Adipocyte (in vitro differentiated cells): ENCODE data around the gene DDC.
A peak's percentile ranks its signal among the peaks of the same experiment; 100 is the strongest.

Source experiments
- DNase-seq: peaks from one replicate; pipeline ENCODE4 v3.0.0-alpha.2; 2015; ENCODE audit warnings: low read depth
- H3K27me3 ChIP-seq: replicated peaks from 2 replicates; pipeline ENCODE4 v1.7.0; 2013; ENCODE audit warnings: mild to moderate bottlenecking, low read length, moderate library complexity; ENCODE audit not compliant: control insufficient read depth, insufficient read depth
- H3K36me3 ChIP-seq: 2 replicates; pipeline ENCODE4 v1.7.0; 2013; ENCODE audit warnings: low read length, mild to moderate bottlenecking, moderate library complexity; ENCODE audit not compliant: control insufficient read depth, insufficient read depth, severe bottlenecking
- H3K4me1 ChIP-seq: 2 replicates; pipeline ENCODE4 v1.7.0; 2013; ENCODE audit warnings: mild to moderate bottlenecking, low read length, moderate library complexity; ENCODE audit not compliant: control insufficient read depth, insufficient read depth
- H3K4me3 ChIP-seq: 2 replicates; pipeline ENCODE4 v1.7.0; 2013; ENCODE audit warnings: mild to moderate bottlenecking, low read length, moderate library complexity
- H3K9ac ChIP-seq: 2 replicates; pipeline ENCODE4 v1.7.0; 2013; ENCODE audit warnings: mild to moderate bottlenecking, low read length, moderate library complexity
- H3K9me3 ChIP-seq: 2 replicates; pipeline ENCODE4 v1.7.0; 2013; ENCODE audit warnings: mild to moderate bottlenecking, low read length, moderate library complexity; ENCODE audit not compliant: control insufficient read depth

Gene DDC

DNA sequence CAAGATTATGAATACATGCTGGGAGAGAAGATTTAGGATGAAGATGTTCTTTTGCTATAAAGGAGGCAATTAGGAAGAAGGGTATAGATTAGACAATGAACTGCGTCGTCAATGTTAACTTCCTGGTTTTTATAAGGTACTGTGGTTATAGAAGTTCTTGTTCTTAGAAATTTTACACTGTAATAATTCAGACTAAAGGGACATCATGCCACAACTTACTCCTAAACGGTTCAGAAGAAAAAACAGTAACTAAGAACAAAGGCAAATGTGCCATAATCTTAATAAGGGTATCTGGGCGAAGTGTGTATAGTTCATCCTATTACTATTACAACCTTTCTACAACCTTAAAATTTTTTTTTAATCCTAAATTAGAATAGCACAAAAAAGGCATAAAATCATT lies 31.3 kb upstream of the DDC start:
- Histone ChIP-seq H3K9me3 (no peaks in the 10 kb centered on the region), H3K27me3 (no peaks in the 10 kb centered on the region), H3K4me1 (peaks cover 9% of the 10 kb centered on the region), H3K36me3 (peaks cover 88% of the 10 kb centered on the region), H3K9ac (no peak overlapping the region), H3K4me3 (no peak overlapping the region)
- DNase-seq, result no peak

DNA sequence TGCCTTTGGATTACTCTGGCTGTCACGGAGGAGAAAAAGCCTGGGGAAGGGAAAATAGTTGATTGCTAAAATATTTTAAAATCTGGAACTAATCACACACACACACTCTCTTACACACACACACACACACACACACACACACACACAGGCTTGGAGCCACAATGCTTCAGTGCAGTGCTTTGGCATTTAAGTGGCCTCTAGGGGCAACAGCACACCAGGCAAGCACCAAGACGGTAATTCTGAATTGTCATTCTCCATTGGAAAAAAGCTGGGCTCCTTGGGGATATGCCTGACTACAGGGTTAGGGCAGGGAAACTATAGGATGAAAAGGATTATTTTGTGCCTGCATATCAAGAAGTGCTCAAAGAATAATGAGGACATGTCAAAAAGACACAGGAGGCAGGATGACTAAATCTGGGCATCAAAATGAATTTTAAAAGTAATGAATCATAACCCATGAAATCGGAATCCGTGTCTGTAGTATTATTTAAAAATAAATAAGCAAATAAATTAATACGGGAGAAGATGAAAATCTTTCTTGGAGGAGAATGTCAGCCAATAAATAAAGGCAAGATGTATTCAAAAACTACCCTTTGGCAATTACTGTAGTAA lies 30.4 kb upstream of the DDC start:
- no peaks in the 10 kb centered on the region for H3K27me3 ChIP-seq
- no peaks in the 10 kb centered on the region for H3K9me3 ChIP-seq
- peak; percentile 43 for DNase-seq
- peaks cover 9% of the 10 kb centered on the region for H3K4me1 ChIP-seq
- no peak overlapping the region for H3K4me3 ChIP-seq
- H3K36me3 ChIP-seq, result peaks cover 85% of the 10 kb centered on the region
- no peak overlapping the region for H3K9ac ChIP-seq

DNA sequence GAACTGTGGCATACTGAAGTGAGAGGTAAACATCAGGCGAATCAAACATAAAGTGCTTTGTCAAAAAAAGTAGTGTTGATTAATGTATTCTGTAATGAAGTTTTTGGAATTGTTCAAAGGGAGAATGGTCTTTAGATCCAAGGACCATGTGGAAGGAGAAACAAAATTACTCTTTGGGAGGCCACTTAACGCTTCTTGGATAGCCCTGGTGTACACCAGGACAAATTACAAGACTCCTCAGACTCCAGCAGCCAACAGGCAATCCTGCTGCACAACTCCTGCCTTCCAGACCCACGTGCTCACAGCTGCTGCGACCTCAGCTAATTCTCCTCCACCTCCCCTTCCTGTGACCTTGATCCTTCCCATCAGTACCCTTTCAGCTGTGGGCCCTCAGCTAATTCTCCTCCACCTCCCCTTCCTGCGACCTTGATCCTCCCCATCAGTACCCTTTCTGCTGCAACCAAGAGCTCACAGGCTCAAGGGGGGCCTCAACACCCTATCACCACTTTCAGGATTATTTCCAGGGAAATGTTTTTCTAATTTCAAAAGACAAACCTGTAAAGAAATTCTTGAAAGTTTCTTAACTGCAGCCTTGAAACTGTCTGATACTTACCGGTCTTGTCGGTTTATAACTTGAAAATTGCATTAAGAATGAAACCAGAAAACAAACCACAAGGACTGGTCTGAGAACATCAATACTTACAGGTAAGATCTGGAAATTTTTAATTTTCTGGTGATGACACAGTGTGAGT lies 29.7 kb upstream of the DDC start:
- DNase-seq, result no peak
- Histone ChIP-seq H3K9me3 (no peaks in the 10 kb centered on the region), H3K36me3 (peaks cover 78% of the 10 kb centered on the region)

GRCh38 chr7:50594136-50594535 lies 28.9 kb upstream of the DDC start:
- DNase-seq, result no peak
- Histone ChIP-seq H3K4me3 (no peak overlapping the region), H3K9ac (no peak overlapping the region), H3K4me1 (peaks cover 9% of the 10 kb centered on the region), H3K36me3 (peaks cover 70% of the 10 kb centered on the region), H3K9me3 (no peaks in the 10 kb centered on the region), H3K27me3 (no peaks in the 10 kb centered on the region)

More for the DNA sequence above, 29.7 kb upstream of the DDC start:
- H3K9ac ChIP-seq, result no peak overlapping the region
- H3K4me1 ChIP-seq, result peaks cover 9% of the 10 kb centered on the region
- no peaks in the 10 kb centered on the region for H3K27me3 ChIP-seq
- H3K4me3 ChIP-seq, result no peak overlapping the region

- Histone ChIP-seq H3K9ac (no peak overlapping the region), H3K4me1 (peaks cover 9% of the 10 kb centered on the region), H3K27me3 (no peaks in the 10 kb centered on the region), H3K9me3 (no peaks in the 10 kb centered on the region), H3K36me3 (peaks cover 58% of the 10 kb centered on the region), H3K4me3 (no peak overlapping the region)
- no peak for DNase-seq
Measured at GRCh38 chr7:50592940-50593339, 27.7 kb upstream of the DDC start.

GRCh38 chr7:50591480-50592438 lies 26.6 kb upstream of the DDC start:
- Histone ChIP-seq H3K9ac (no peak overlapping the region), H3K27me3 (no peaks in the 10 kb centered on the region), H3K36me3 (peaks cover 47% of the 10 kb centered on the region), H3K4me3 (no peak overlapping the region), H3K9me3 (no peaks in the 10 kb centered on the region), H3K4me1 (peaks cover 9% of the 10 kb centered on the region)
- DNase-seq, result no peak

GRCh38 chr7:50591098-50591479 lies 25.9 kb upstream of the DDC start:
- Histone ChIP-seq H3K36me3 (peaks cover 42% of the 10 kb centered on the region), H3K9me3 (no peaks in the 10 kb centered on the region), H3K4me3 (no peak overlapping the region), H3K27me3 (no peaks in the 10 kb centered on the region), H3K9ac (no peak overlapping the region), H3K4me1 (peaks cover 9% of the 10 kb centered on the region)
- DNase-seq, result no peak

- DNase-seq, result no peak
- Histone ChIP-seq H3K4me3 (no peak overlapping the region), H3K4me1 (peaks cover 4% of the 10 kb centered on the region), H3K9me3 (no peaks in the 10 kb centered on the region), H3K36me3 (peaks cover 39% of the 10 kb centered on the region), H3K9ac (no peak overlapping the region), H3K27me3 (no peaks in the 10 kb centered on the region)
Measured at GRCh38 chr7:50590535-50590934, 25.3 kb upstream of the DDC start.

DNA sequence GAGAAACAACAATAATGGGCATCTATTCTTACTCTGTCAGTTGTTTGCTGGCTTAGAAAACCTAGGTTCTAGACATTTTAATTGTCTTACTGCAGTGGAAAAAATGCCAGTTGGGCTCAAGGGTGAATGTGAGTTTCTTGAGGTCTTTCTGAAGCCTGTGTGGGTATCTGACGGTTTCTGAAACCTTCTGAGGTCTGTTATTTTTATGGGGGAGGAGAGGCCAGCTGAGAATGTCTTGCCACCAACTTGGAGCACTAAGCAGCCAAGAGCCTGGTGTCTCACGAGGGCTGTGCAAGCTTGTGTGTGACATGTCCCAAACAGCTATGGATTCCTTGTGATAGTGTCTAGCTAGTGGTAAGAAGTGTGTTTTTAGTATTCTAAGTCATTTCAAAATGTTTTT lies 24.2 kb upstream of the DDC start:
- no peak overlapping the region for H3K9ac ChIP-seq
- no peaks in the 10 kb centered on the region for H3K27me3 ChIP-seq
- peaks cover 33% of the 10 kb centered on the region for H3K36me3 ChIP-seq
- peaks cover 2% of the 10 kb centered on the region for H3K9me3 ChIP-seq
- no peak overlapping the region for H3K4me3 ChIP-seq
- no peaks in the 10 kb centered on the region for H3K4me1 ChIP-seq
- DNase-seq, result no peak

DNA sequence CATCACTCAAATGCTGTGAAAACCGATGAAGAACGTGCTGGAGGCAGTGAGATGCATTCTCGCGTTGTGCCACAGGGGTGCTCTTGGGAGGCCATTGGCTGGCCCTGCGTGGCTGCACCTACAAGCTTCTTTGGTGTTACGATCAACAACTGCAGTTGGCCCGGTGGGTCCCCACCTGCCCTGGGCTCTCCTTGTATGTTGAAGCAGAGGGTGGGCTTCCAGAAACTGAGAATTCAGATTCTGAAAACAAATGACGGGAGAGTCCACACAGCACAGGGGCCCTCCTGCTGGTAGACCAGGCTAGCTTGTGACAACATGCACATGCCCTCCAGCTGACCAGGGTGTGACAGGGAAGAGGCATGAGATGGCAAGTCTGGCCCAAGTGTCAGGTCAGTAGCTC lies 23.7 kb upstream of the DDC start:
- Histone ChIP-seq H3K27me3 (no peaks in the 10 kb centered on the region), H3K36me3 (peaks cover 28% of the 10 kb centered on the region)
- no peak for DNase-seq

DNA sequence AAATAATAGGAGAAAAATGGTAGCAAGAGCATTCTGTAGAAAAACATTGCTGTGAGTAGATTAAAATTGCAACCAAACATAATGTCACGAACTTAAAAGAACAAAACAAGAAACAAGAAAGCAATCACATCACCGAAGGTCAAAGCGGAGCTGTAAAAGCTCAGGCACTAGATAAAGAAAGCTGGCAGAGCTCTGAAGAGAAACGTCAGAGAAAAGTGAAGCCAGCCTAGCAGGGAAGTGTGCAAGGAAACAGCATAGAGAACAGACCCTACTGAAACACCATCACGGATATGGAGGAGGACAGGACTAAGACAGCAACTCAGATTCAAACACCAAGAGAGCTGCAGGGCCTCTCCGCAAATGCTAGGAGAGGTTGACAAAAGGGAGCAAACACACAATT lies 22.5 kb upstream of the DDC start:
- Histone ChIP-seq H3K36me3 (peaks cover 16% of the 10 kb centered on the region), H3K4me1 (no peaks in the 10 kb centered on the region), H3K9me3 (peaks cover 16% of the 10 kb centered on the region), H3K27me3 (no peaks in the 10 kb centered on the region), H3K9ac (no peak overlapping the region), H3K4me3 (no peak overlapping the region)
- no peak for DNase-seq

More for the DNA sequence above, 23.7 kb upstream of the DDC start:
- no peak overlapping the region for H3K9ac ChIP-seq
- H3K4me1 ChIP-seq, result no peaks in the 10 kb centered on the region
- peaks cover 6% of the 10 kb centered on the region for H3K9me3 ChIP-seq
- no peak overlapping the region for H3K4me3 ChIP-seq
